ENCODE results near the gene SIM1.

The SIM1 gene

DNA sequence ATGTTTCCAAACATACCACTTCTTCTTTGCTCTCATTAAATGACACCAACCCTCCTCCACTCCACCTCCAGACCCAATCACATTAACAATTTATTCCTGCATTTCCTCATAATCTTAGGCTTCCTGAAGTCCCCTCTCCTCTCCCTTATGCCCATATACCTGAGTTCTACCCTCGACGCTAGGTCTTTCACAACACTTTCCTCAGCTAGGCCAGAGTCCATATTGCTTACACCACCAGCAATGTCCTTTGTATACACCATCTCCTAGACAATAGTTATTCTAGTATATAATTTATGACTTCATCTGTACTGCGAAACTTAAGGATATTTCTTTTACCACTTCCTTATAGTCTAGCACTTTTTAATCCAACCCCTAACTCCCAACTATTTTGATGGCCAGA lies 47.7 kb downstream of the SIM1 start:
- in situ Hi-C loops (cut with MboI; ENCODE audit: low sequenced_read_pairs, unreplicated experiment) = no loop called here
- no peak for DNase-seq (ENCODE audit: low spot score)
- no peak for TF ChIP-seq CTCF (IDR thresholded peaks at IDR 0.05; ENCODE audit: borderline replicate concordance, control extremely low read depth, extremely low read depth, insufficient read depth, missing control alignments)

- in situ Hi-C loops (cut with MboI; ENCODE audit: low sequenced_read_pairs, unreplicated experiment) = no loop called here
- DNase-seq (ENCODE audit: low spot score) = no peak
- no peak for TF ChIP-seq CTCF (IDR thresholded peaks at IDR 0.05; ENCODE audit: borderline replicate concordance, control extremely low read depth, extremely low read depth, insufficient read depth, missing control alignments)
These were observed 49.0 kb downstream of the SIM1 start for GRCh38 chr6:100415768-100416167.

- TF ChIP-seq CTCF (IDR thresholded peaks at IDR 0.05; ENCODE audit: borderline replicate concordance, control extremely low read depth, extremely low read depth, insufficient read depth, missing control alignments) = no peak
- in situ Hi-C loops (cut with MboI; ENCODE audit: low sequenced_read_pairs, unreplicated experiment) = no loop called here
- no peak for DNase-seq (ENCODE audit: low spot score)
These were observed 51.8 kb downstream of the SIM1 start for GRCh38 chr6:100412872-100413271.

DNA sequence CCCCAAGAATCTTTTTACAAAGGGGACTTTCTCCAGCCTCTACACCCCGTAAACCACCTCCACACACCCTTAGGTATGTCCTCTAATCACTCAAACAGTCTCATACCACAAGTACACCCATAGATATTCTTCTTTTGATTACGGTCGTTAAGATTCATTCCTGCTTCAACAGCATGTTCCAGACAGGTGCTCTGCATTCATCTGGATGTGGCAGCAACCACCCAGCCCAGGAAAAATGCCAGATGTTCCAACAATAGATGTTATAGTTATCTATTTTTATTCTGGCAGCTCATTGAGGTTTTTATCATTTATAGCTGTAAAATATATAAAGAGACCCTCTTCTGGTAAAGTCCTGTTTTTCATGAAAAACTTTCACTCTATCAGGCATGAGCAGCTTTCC lies 60.7 kb downstream of the SIM1 start:
- TF ChIP-seq CTCF (IDR thresholded peaks at IDR 0.05; ENCODE audit: borderline replicate concordance, control extremely low read depth, extremely low read depth, insufficient read depth, missing control alignments) = no peak
- no peak for DNase-seq (ENCODE audit: low spot score)
- in situ Hi-C loops (cut with MboI; ENCODE audit: low sequenced_read_pairs, unreplicated experiment) = no loop called here

DNA sequence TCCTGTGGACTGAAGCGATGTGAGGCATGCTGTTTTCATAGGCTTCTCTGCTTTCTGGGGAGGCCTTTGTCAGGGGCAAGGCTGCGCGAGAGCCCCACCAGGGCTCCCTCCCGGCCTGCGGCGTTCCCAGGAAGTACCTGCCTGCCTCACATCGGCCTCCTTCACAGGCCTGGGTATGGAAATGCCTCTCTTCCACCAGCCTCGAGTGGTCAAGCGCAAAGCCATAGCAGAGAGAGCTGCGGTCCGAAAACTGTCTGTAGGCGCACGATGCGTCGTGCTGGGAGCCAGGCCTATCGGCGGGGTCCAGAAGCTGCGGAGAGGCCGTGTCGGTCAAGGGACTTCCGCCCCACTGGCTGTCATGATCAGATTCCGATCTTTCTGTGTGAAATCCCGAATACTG lies 71.2 kb downstream of the SIM1 start:
- DNase-seq (ENCODE audit: low spot score) = no peak
- TF ChIP-seq CTCF (IDR thresholded peaks at IDR 0.05; ENCODE audit: borderline replicate concordance, control extremely low read depth, extremely low read depth, insufficient read depth, missing control alignments) = no peak
- in situ Hi-C loops (cut with MboI; ENCODE audit: low sequenced_read_pairs, unreplicated experiment) = no loop called here

DNA sequence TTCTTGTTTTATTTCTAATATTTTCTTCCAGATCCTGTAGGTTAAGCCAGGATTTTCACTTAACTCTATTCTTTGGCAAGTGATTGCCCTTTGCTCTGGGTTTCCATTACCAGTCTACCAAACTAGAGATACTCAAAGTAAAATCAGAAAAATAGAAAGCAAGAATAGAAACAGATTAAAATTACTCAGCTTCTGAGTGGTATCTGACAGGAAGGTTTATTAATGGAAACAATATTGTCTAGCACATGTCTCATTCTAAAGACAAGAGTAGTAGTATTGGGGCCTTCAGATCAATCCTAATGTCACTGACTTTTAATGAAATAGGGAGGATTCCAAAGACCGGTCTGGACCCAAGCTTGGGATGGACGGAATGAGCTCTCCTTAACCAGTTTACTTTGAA lies 72.3 kb downstream of the SIM1 start:
- DNase-seq (ENCODE audit: low spot score) = no peak
- in situ Hi-C loops (cut with MboI; ENCODE audit: low sequenced_read_pairs, unreplicated experiment) = no loop called here
- TF ChIP-seq CTCF (IDR thresholded peaks at IDR 0.05; ENCODE audit: borderline replicate concordance, control extremely low read depth, extremely low read depth, insufficient read depth, missing control alignments) = no peak

Measured in GM13976 (cell line).